DND-41 (cell line): ENCODE measurements around the gene PDE3B.
"Not testable (repeated sequence)": the region's sequence is repeated elsewhere in the genome, so short reads cannot be mapped to it uniquely, and the experiment has no call there.

Experiments used
- ATAC-seq: fragments of 200-7000 bp; cut with Tn5 transposase; 3 replicates; pipeline ENCODE4 v1.9.1; 2021; ENCODE audit warnings: low read depth; ENCODE audit not compliant: insufficient read depth
- DNase-seq: peaks from one replicate; pipeline ENCODE4 v3.0.0-alpha.2; 2020
- H2AFZ ChIP-seq: 2 replicates; pipeline ENCODE4 v1.6.0; 2012; ENCODE audit warnings: low read depth, low read length
- H3K27ac ChIP-seq: 2 replicates; pipeline ENCODE4 v1.5.1; 2012; ENCODE audit warnings: low read length, inconsistent platforms
- H3K27me3 ChIP-seq: fragments of 200-600 bp; sonication (generic); 2 replicates; pipeline ENCODE4 v1.6.0; 2012; ENCODE audit warnings: low read length, mild to moderate bottlenecking, inconsistent platforms; ENCODE audit not compliant: insufficient read depth, poor library complexity
- H3K36me3 ChIP-seq: 2 replicates; pipeline ENCODE4 v1.5.1; 2012; ENCODE audit warnings: low read length, inconsistent platforms; ENCODE audit not compliant: insufficient read depth
- H3K4me1 ChIP-seq: 2 replicates; pipeline ENCODE4 v1.5.1; 2012; ENCODE audit warnings: mild to moderate bottlenecking, low read length; ENCODE audit not compliant: insufficient read depth
- H3K4me2 ChIP-seq: 2 replicates; pipeline ENCODE4 v1.6.0; 2012; ENCODE audit warnings: mild to moderate bottlenecking, moderate library complexity, low read length, inconsistent platforms; ENCODE audit not compliant: insufficient read depth
- H3K4me3 ChIP-seq, 2 experiments: fragments of 200-600 bp in 1 of 2; shearing (Covaris generic) in 1 of 2; 2 replicates each; pipeline ENCODE4 v1.5.1; 2012 to 2016; ENCODE audit warnings: inconsistent platforms in 2 of 2, low read length in 2 of 2, mild to moderate bottlenecking in 2 of 2, low read depth in 1 of 2, moderate library complexity in 1 of 2
- H3K79me2 ChIP-seq: 2 replicates; pipeline ENCODE4 v1.6.0; 2012; ENCODE audit warnings: low read length, inconsistent platforms; ENCODE audit not compliant: insufficient read depth
- H3K9ac ChIP-seq: 2 replicates; pipeline ENCODE4 v1.6.0; 2012; ENCODE audit warnings: low read depth, mild to moderate bottlenecking, inconsistent platforms, low read length, moderate library complexity
- H3K9me3 ChIP-seq: 2 replicates; pipeline ENCODE4 v1.5.1; 2012; ENCODE audit warnings: low read length, moderate library complexity, mild to moderate bottlenecking, inconsistent platforms; ENCODE audit not compliant: insufficient read depth, severe bottlenecking
- H4K20me1 ChIP-seq: 2 replicates; pipeline ENCODE4 v1.6.0; 2012; ENCODE audit warnings: low read length; ENCODE audit not compliant: insufficient read depth
- EZH2 ChIP-seq: IDR thresholded peaks from 3 replicates; pipeline ENCODE4 v1.6.1; 2012; ENCODE audit warnings: borderline replicate concordance, low read depth, mild to moderate bottlenecking, moderate library complexity, low read length, inconsistent platforms; ENCODE audit not compliant: severe bottlenecking
- TF ChIP-seq, protein P1 (sequence below): IDR thresholded peaks from 2 replicates; pipeline ENCODE4 v1.5.1; 2012; ENCODE audit warnings: borderline replicate concordance, low read length, moderate library complexity, mild to moderate bottlenecking; ENCODE audit not compliant: poor library complexity, severe bottlenecking; ENCODE audit errors: extremely low read depth

PDE3B gene

DNA sequence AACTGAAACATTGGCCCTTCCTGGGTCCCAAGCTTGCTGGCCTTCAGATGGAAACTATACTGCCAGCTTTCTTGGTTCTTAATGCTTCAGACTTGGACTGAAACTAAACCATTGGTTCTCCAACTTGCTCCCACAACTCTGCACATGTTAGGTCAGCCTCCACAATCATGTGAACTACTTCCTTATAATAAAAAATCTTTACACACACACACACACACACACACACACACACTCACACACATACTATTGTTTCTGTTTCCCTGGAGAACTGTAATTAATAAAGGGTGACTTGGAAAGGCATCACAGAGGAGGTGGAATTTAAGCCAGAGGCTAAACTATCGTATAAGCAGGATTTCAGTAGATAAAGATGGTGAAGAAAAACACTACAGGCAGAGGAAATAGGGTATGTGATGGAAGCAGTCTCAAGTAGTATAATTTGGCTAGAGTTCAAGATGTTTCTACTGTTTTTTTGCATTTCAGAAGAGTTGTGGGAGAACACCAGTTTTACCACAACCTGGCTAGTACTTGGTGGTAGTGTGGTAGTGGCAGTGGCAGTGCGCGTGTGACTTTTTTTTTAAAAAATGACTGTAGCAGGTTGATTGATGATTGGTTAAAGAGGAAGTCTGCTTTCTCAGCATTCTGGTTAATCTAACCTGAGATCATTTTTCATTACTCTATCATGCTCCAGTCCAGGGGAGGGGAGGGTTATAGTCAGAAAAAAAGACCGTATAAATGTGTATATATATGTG is 70.1 kb downstream of the PDE3B start:
- no peak overlapping the region for H3K4me2 ChIP-seq
- no peaks in the 10 kb centered on the region for H4K20me1 ChIP-seq
- no peaks in the 10 kb centered on the region for H3K27me3 ChIP-seq
- H2AFZ ChIP-seq, result no peak overlapping the region
- H3K4me3 ChIP-seq, result no peak overlapping the region
- no peak for DNase-seq
- H3K4me1 ChIP-seq, result peaks cover 12% of the 10 kb centered on the region
- no peak overlapping the region for H3K27ac ChIP-seq
- peak; percentile 57 for ATAC-seq
- H3K9me3 ChIP-seq, result no peaks in the 10 kb centered on the region
- no peak overlapping the region for H3K9ac ChIP-seq
- no peaks in the 10 kb centered on the region for H3K36me3 ChIP-seq
- TF ChIP-seq, protein P1, sequence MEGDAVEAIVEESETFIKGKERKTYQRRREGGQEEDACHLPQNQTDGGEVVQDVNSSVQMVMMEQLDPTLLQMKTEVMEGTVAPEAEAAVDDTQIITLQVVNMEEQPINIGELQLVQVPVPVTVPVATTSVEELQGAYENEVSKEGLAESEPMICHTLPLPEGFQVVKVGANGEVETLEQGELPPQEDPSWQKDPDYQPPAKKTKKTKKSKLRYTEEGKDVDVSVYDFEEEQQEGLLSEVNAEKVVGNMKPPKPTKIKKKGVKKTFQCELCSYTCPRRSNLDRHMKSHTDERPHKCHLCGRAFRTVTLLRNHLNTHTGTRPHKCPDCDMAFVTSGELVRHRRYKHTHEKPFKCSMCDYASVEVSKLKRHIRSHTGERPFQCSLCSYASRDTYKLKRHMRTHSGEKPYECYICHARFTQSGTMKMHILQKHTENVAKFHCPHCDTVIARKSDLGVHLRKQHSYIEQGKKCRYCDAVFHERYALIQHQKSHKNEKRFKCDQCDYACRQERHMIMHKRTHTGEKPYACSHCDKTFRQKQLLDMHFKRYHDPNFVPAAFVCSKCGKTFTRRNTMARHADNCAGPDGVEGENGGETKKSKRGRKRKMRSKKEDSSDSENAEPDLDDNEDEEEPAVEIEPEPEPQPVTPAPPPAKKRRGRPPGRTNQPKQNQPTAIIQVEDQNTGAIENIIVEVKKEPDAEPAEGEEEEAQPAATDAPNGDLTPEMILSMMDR, result no peak
- TF ChIP-seq EZH2, result no peak
- H3K79me2 ChIP-seq, result peaks cover 11% of the 10 kb centered on the region

DNA sequence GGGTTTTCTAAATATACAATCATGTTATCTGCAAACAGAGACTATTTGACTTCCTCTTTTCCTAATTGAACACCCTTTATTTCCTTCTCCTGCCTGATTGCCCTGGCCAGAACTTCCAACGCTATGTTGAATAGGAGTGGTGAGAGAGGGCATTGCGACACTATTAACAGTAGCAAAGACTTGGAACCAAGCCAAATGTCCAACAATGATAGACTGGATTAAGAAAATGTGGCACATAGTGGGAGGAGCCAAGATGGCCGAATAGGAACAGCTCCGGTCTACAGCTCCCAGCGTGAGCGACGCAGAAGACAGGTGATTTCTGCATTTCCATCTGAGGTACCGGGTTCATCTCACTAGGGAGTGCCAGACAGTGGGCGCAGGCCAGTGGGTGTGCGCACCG is 72.1 kb downstream of the PDE3B start:
- not testable (repeated sequence) for H3K4me2 ChIP-seq, H3K4me3 ChIP-seq, ATAC-seq, H2AFZ ChIP-seq, DNase-seq, H3K79me2 ChIP-seq, H3K27me3 ChIP-seq, H4K20me1 ChIP-seq, H3K36me3 ChIP-seq, H3K9me3 ChIP-seq, H3K9ac ChIP-seq, H3K27ac ChIP-seq
- H3K4me1 ChIP-seq, result peaks cover 12% of the 10 kb centered on the region

DNA sequence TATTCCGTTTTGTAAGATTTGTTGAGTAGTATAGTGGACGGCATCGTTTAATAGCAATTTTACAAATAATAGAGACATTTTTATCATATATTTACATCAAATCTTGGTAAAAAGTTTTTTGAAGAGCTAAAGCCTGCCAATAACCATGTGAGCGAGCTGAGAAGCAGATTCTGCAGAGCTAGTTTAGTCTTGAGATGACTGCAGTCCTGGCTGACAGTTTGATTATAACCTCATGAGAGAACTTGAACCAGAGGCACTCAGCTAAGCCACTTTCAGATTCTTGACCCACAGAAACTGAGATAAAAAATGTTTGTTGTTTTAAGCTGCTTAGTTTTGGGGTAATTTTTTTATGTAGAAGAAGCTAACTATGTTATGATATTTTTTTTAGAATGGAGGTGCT is 78.9 kb downstream of the PDE3B start:
- no peaks in the 10 kb centered on the region for H3K36me3 ChIP-seq
- H2AFZ ChIP-seq, result no peak overlapping the region
- H4K20me1 ChIP-seq, result no peaks in the 10 kb centered on the region
- no peak for ATAC-seq
- no peak overlapping the region for H3K4me3 ChIP-seq
- no peaks in the 10 kb centered on the region for H3K4me1 ChIP-seq
- TF ChIP-seq, protein P1, result no peak
- no peak for TF ChIP-seq EZH2
- 0 out of 2 replicates have a peak, but pooled peaks cover 4% of the 10 kb centered on the region for H3K79me2 ChIP-seq
- no peak overlapping the region for H3K27ac ChIP-seq
- no peaks in the 10 kb centered on the region for H3K27me3 ChIP-seq
- no peak overlapping the region for H3K4me2 ChIP-seq
- no peak overlapping the region for H3K9ac ChIP-seq
- no peak for DNase-seq
- H3K9me3 ChIP-seq, result no peaks in the 10 kb centered on the region

DNA sequence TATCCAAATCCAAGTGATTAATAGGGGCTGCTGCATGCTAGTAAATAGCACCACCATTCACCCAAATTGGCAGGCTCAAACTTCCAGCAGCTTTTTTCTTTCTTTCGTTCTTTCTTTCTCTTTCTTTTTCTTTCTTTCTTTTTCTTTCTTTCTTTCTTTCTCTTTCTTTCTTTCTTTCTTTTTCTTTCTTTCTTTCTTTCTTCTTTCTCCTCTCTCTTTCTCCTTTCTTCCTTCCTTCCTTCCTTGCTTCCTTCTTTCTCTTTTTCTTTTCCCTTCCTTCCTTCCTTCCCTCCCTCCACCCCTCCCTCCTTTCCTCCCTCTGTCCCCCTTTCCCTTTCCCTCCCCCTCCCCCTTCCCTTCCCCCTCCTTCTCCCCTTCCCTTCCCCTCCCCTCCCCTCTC is 81.5 kb downstream of the PDE3B start:
- no peak overlapping the region for H3K4me3 ChIP-seq
- H3K36me3 ChIP-seq, result no peaks in the 10 kb centered on the region
- H3K4me1 ChIP-seq, result no peaks in the 10 kb centered on the region
- H3K9me3 ChIP-seq, result no peaks in the 10 kb centered on the region
- H3K9ac ChIP-seq, result no peak overlapping the region
- H4K20me1 ChIP-seq, result no peaks in the 10 kb centered on the region
- H3K27me3 ChIP-seq, result no peaks in the 10 kb centered on the region
- no peak overlapping the region for H3K27ac ChIP-seq
- H2AFZ ChIP-seq, result no peak overlapping the region
- no peak overlapping the region for H3K4me2 ChIP-seq
- DNase-seq, result no peak
- ATAC-seq, result no peak
- 0 out of 2 replicates have a peak, but pooled peaks cover 4% of the 10 kb centered on the region for H3K79me2 ChIP-seq
- TF ChIP-seq EZH2, result no peak
- TF ChIP-seq, protein P1, result no peak
